IMR-90 (cell line): ENCODE results near the gene SSPN. TPM values are rescaled to one million over a fixed set of nuclear protein-coding genes. Genes with fewer than 3 reads are reported as not detected.

ENCODE experiments used
- ATAC-seq: fragments of 200-7000 bp; cut with Tn5 transposase; 2 replicates; pipeline ENCODE4 v1.9.1; 2020; ENCODE audit warnings: low read depth, mild to moderate bottlenecking, moderate library complexity
- BruUV-seq: library from RNA; stranded (reverse); fragments of 400-500 nt; replicated peaks from 2 replicates; lab custom pipeline; 2021; lab: Mats Ljungman, UMichigan
- CTCF ChIA-PET: fragments of 300-600 bp; formaldehyde crosslinking; extraction: SDS; loops from one replicate; lab custom pipeline; 2021; ENCODE audit warnings: antibody characterized with exemption; lab: Yijun Ruan, JAX
- POLR2A ChIA-PET: fragments of 300-600 bp; sonication (Branson Sonifier 250); formaldehyde crosslinking; loops from one replicate; lab custom pipeline; 2022; ENCODE audit warnings: antibody characterized with exemption; ENCODE audit not compliant: unreplicated experiment; lab: Charles Lee
- DNase-seq: peaks from one replicate; pipeline ENCODE4 v3.0.0; 2013
- H2AFZ ChIP-seq: replicated peaks from 2 replicates; pipeline ENCODE3; 2013; ENCODE audit warnings: low read length, mild to moderate bottlenecking; ENCODE audit not compliant: poor library complexity
- H2AK5ac ChIP-seq: 2 replicates; pipeline ENCODE4 v1.6.1; 2013; ENCODE audit warnings: low read depth, low read length, inconsistent platforms
- H2AK9ac ChIP-seq: replicated peaks from 2 replicates; pipeline ENCODE3; 2013; ENCODE audit warnings: mild to moderate bottlenecking, low read depth, low read length, moderate library complexity; ENCODE audit not compliant: poor library complexity
- H2BK120ac ChIP-seq: 2 replicates; pipeline ENCODE4 v1.6.1; 2013; ENCODE audit warnings: low read depth, low read length, inconsistent platforms
- H2BK15ac ChIP-seq: 3 replicates; pipeline ENCODE4 v1.6.1; 2013; ENCODE audit warnings: low read depth, low read length, inconsistent platforms
- H2BK20ac ChIP-seq: 2 replicates; pipeline ENCODE4 v1.6.1; 2013; ENCODE audit warnings: low read depth, mild to moderate bottlenecking, inconsistent platforms, low read length, moderate library complexity
- H2BK5ac ChIP-seq: 2 replicates; pipeline ENCODE4 v1.6.1; 2013; ENCODE audit warnings: mild to moderate bottlenecking, low read depth, low read length, inconsistent platforms; ENCODE audit not compliant: poor library complexity, severe bottlenecking
- H3K14ac ChIP-seq: replicated peaks from 2 replicates; pipeline ENCODE4 v1.6.1; 2013; ENCODE audit warnings: low read depth, low read length, inconsistent platforms
- H3K18ac ChIP-seq: 2 replicates; pipeline ENCODE4 v1.6.1; 2013; ENCODE audit warnings: low read depth, low read length, control low read depth
- H3K23ac ChIP-seq: 2 replicates; pipeline ENCODE4 v1.6.1; 2013; ENCODE audit warnings: low read depth, low read length, inconsistent platforms
- H3K27ac ChIP-seq: 2 replicates; pipeline ENCODE4 v1.5.1; 2013; ENCODE audit warnings: mild to moderate bottlenecking, control low read depth, low read length; ENCODE audit not compliant: insufficient read depth
- H3K27me3 ChIP-seq: 2 replicates; pipeline ENCODE4 v1.6.1; 2013; ENCODE audit warnings: low read length; ENCODE audit not compliant: control insufficient read depth, insufficient read depth
- H3K36me3 ChIP-seq: 2 replicates; pipeline ENCODE4 v1.6.1; 2013; ENCODE audit warnings: low read length, mixed read lengths; ENCODE audit not compliant: control insufficient read depth, insufficient read depth
- H3K4ac ChIP-seq: 2 replicates; pipeline ENCODE4 v1.6.1; 2013; ENCODE audit warnings: low read depth, low read length, inconsistent platforms
- H3K4me1 ChIP-seq: 2 replicates; pipeline ENCODE4 v1.6.1; 2013; ENCODE audit warnings: low read length, mixed read lengths; ENCODE audit not compliant: control insufficient read depth, insufficient read depth
- H3K4me2 ChIP-seq: 2 replicates; pipeline ENCODE4 v1.6.1; 2013; ENCODE audit warnings: low read depth, mild to moderate bottlenecking, control low read depth, low read length, moderate library complexity
- H3K4me3 ChIP-seq: 2 replicates; pipeline ENCODE4 v1.5.1; 2013; ENCODE audit warnings: low read depth, mild to moderate bottlenecking, control low read depth, low read length, moderate library complexity; ENCODE audit not compliant: insufficient read depth
- H3K56ac ChIP-seq: 2 replicates; pipeline ENCODE4 v1.6.1; 2013; ENCODE audit warnings: low read length, inconsistent platforms; ENCODE audit not compliant: insufficient read depth; ENCODE audit errors: extremely low read depth
- H3K79me1 ChIP-seq, 2 experiments: 2 replicates each; pipeline ENCODE4 v1.6.1; 2013; ENCODE audit warnings: low read length in 2 of 2, inconsistent platforms in 1 of 2, low read depth in 1 of 2
- H3K9ac ChIP-seq: 2 replicates; pipeline ENCODE4 v1.6.1; 2013; ENCODE audit warnings: low read depth, low read length, control low read depth
- H3K9me1 ChIP-seq: 2 replicates; pipeline ENCODE4 v1.6.1; 2013; ENCODE audit warnings: low read length, inconsistent platforms; ENCODE audit not compliant: insufficient read depth
- H3K9me3 ChIP-seq: 2 replicates; pipeline ENCODE4 v1.6.1; 2013; ENCODE audit warnings: low read length; ENCODE audit not compliant: control insufficient read depth, insufficient read depth
- H4K20me1 ChIP-seq: 2 replicates; pipeline ENCODE4 v1.6.1; 2013; ENCODE audit warnings: low read length, inconsistent platforms; ENCODE audit not compliant: insufficient read depth
- H4K5ac ChIP-seq: 2 replicates; pipeline ENCODE4 v1.6.1; 2013; ENCODE audit warnings: mild to moderate bottlenecking, low read depth, low read length, control low read depth
- H4K8ac ChIP-seq, 2 experiments: 2 replicates each; pipeline ENCODE4 v1.6.1; 2013; ENCODE audit warnings: low read depth in 2 of 2, low read length in 2 of 2, control low read depth in 1 of 2, inconsistent platforms in 1 of 2
- H4K91ac ChIP-seq: 2 replicates; pipeline ENCODE4 v1.6.1; 2013; ENCODE audit warnings: low read depth, low read length, inconsistent platforms; ENCODE audit not compliant: insufficient read depth
- BHLHE40 ChIP-seq: fragments of 150-350 bp; IDR thresholded peaks from 2 replicates; pipeline ENCODE4 v1.6.1; 2016; ENCODE audit warnings: mild to moderate bottlenecking, low read depth, low read length
- CEBPB ChIP-seq: IDR thresholded peaks from 2 replicates; pipeline ENCODE4 v1.6.1; 2012; ENCODE audit warnings: low read depth, low read length, improper control_type of control experiment
- CHD1 ChIP-seq: IDR thresholded peaks from 2 replicates; pipeline ENCODE4 v1.6.1; 2012; ENCODE audit warnings: low read depth, low read length, improper control_type of control experiment
- FOS ChIP-seq: fragments of 150-350 bp; IDR thresholded peaks from 2 replicates; pipeline ENCODE4 v1.6.1; 2016; ENCODE audit warnings: low read depth, low read length
- MAFK ChIP-seq: IDR thresholded peaks from 2 replicates; pipeline ENCODE4 v1.6.1; 2012; ENCODE audit warnings: low read depth, low read length, improper control_type of control experiment
- MAZ ChIP-seq: IDR thresholded peaks from 2 replicates; pipeline ENCODE4 v1.6.1; 2012; ENCODE audit warnings: low read depth, mild to moderate bottlenecking, low read length, improper control_type of control experiment, moderate library complexity, borderline replicate concordance
- NFE2L2 ChIP-seq: fragments of 150-350 bp; IDR thresholded peaks from 2 replicates; pipeline ENCODE4 v1.6.1; 2016; ENCODE audit warnings: low read depth, mild to moderate bottlenecking, low read length
- RAD21 ChIP-seq: IDR thresholded peaks from 2 replicates; pipeline ENCODE4 v1.6.1; 2012; ENCODE audit warnings: low read length, improper control_type of control experiment
- RFX5 ChIP-seq: IDR thresholded peaks from 2 replicates; pipeline ENCODE4 v1.8.0; 2012; ENCODE audit warnings: low read depth, mild to moderate bottlenecking, low read length, moderate library complexity
- WGBS, 2 experiments: methylation state at CpG; one replicate each; pipeline versions ENCODE4 v1.1.5 to v1.1.7; 2013; ENCODE audit warnings: missing lambda C conversion rate in 2 of 2; ENCODE audit not compliant: insufficient read length in 1 of 2; ENCODE audit errors: extremely low coverage in 2 of 2; 5-methylcytosine and 5-hydroxymethylcytosine counted together
- dilution Hi-C: fragments of 300-500 bp; cut with HindIII; formaldehyde crosslinking; loops from one replicate; pipeline ENCODE4 v1.14.3; 2018; ENCODE audit warnings: low sequenced_read_pairs; ENCODE audit not compliant: unreplicated experiment
- in situ Hi-C: fragments of 300-500 bp; cut with MboI; formaldehyde crosslinking; loops from 3 replicates; pipeline ENCODE4 v1.14.3; 2019; ENCODE audit warnings: low sequenced_read_pairs, inconsistent platforms, mixed read lengths
- intact Hi-C: fragments of 100-400 bp; cut with micrococcal nuclease; formaldehyde crosslinking; loops from 2 replicates; pipeline ENCODE4 v1.10.0; 2022
- polyA plus RNA-seq, 3 experiments: library from polyadenylated mRNA; depleted of rRNA; stranded (reverse); fragments of >200 nt; gene quantifications; 2 replicates each; pipeline ENCODE4 v1.2.3, GENCODE V29; 2012; ENCODE audit warnings: low replicate concordance in 1 of 3
- total RNA-seq: library from RNA; depleted of rRNA; stranded (reverse); fragments of >200 nt; gene quantifications from 2 replicates; pipeline ENCODE4 v1.2.3, GENCODE V29; 2012
- TF ChIP-seq, protein P1 (sequence below): fragments of 150-350 bp; IDR thresholded peaks from 2 replicates; pipeline ENCODE4 v1.6.1; 2017; ENCODE audit warnings: mild to moderate bottlenecking, antibody characterized with exemption, low read length, low read depth
- TF ChIP-seq, protein P2 (sequence below): conservative IDR thresholded peaks from 2 replicates; pipeline ENCODE4 v1.5.1; 2012; ENCODE audit warnings: mild to moderate bottlenecking, low read depth, low read length, improper control_type of control experiment
- TF ChIP-seq, protein P3 (sequence below): fragments of 150-350 bp; IDR thresholded peaks from 2 replicates; pipeline ENCODE4 v1.6.1; 2016; ENCODE audit warnings: low read depth, mild to moderate bottlenecking, low read length, moderate library complexity, borderline replicate concordance

SSPN gene
- total and polyA plus RNA-seq, 2 of the 4 experiments (the other 2 are of a cell fraction), result 3.5 to 5.6 TPM

- no peaks in the 10 kb centered on the region for H4K20me1 ChIP-seq
- peak overlapping the region; percentile 75 for H3K23ac ChIP-seq
- peaks cover 18% of the 10 kb centered on the region for H3K4me1 ChIP-seq
- no peak overlapping the region for H3K4me3 ChIP-seq
- H3K79me1 ChIP-seq, result no peaks in the 10 kb centered on the region
- dilution Hi-C loops (no loop called here), in situ Hi-C loops (no loop called here), intact Hi-C loops (loop anchor here (1.0 to 2.0 kb wide), 3 partner anchors 64 to 153 kb away; no protein-coding TSS in a partner anchor)
- H4K91ac ChIP-seq, result peak overlapping the region; percentile 49
- no TSS peak for BruUV-seq
- peaks cover 12% of the 10 kb centered on the region for H3K9me1 ChIP-seq
- H2BK120ac ChIP-seq, result peak overlapping the region; percentile 85
- H3K4ac ChIP-seq, result peak overlapping the region; percentile 86
- peak overlapping the region; percentile 64 for H2BK20ac ChIP-seq
- H2AFZ ChIP-seq, result peak overlapping the region; percentile 82
- peak overlapping the region; percentile 39; the same call in 2 of the 3 replicates for H2BK15ac ChIP-seq
- H3K27me3 ChIP-seq, result no peaks in the 10 kb centered on the region
- no peaks in the 10 kb centered on the region for H3K9me3 ChIP-seq
- DNase-seq (peak; percentile 100), ATAC-seq (peak; percentile 96)
- CTCF ChIA-PET, result interaction anchor here (1.6 kb wide), 1 partner anchor 81 kb away, joined by 3 read pairs; no protein-coding TSS in a partner anchor
- H4K8ac ChIP-seq, result peak overlapping the region; percentile 5 to 71; a peak in 3 of 4 replicates
- no peaks in the 10 kb centered on the region for H3K36me3 ChIP-seq
- peak overlapping the region; percentile 84 for H3K14ac ChIP-seq
- peak overlapping the region; percentile 23 for H3K9ac ChIP-seq
- H2AK5ac ChIP-seq, result peak overlapping the region; percentile 44
- peak overlapping the region; percentile 65 for H4K5ac ChIP-seq
- POLR2A ChIA-PET, result interaction anchor here (0.6 kb wide), 1 partner anchor 900 kb away, joined by 3 read pairs; no protein-coding TSS in a partner anchor
- peak overlapping the region; percentile 73 for H2BK5ac ChIP-seq
- peak overlapping the region; percentile 46 for H3K18ac ChIP-seq
- 16% methylated on average over 4 of the region's 13 CpGs; no CpG with 5 or more reads in 1 of the 2 experiments for WGBS, 2 experiments
- peak overlapping the region; percentile 47; the same call in 1 of the 2 replicates for H3K4me2 ChIP-seq
- 0 out of 2 replicates have a peak overlapping the region, but pooled peaks have one; percentile 16 for H3K56ac ChIP-seq
- H2AK9ac ChIP-seq, result peak overlapping the region; percentile 57
- H3K27ac ChIP-seq, result peak overlapping the region; percentile 80
- TF ChIP-seq RFX5, result no peak
- TF ChIP-seq, protein P1, sequence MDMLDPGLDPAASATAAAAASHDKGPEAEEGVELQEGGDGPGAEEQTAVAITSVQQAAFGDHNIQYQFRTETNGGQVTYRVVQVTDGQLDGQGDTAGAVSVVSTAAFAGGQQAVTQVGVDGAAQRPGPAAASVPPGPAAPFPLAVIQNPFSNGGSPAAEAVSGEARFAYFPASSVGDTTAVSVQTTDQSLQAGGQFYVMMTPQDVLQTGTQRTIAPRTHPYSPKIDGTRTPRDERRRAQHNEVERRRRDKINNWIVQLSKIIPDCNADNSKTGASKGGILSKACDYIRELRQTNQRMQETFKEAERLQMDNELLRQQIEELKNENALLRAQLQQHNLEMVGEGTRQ, result no peak
- TF ChIP-seq, protein P2, sequence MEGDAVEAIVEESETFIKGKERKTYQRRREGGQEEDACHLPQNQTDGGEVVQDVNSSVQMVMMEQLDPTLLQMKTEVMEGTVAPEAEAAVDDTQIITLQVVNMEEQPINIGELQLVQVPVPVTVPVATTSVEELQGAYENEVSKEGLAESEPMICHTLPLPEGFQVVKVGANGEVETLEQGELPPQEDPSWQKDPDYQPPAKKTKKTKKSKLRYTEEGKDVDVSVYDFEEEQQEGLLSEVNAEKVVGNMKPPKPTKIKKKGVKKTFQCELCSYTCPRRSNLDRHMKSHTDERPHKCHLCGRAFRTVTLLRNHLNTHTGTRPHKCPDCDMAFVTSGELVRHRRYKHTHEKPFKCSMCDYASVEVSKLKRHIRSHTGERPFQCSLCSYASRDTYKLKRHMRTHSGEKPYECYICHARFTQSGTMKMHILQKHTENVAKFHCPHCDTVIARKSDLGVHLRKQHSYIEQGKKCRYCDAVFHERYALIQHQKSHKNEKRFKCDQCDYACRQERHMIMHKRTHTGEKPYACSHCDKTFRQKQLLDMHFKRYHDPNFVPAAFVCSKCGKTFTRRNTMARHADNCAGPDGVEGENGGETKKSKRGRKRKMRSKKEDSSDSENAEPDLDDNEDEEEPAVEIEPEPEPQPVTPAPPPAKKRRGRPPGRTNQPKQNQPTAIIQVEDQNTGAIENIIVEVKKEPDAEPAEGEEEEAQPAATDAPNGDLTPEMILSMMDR, result 0 out of 2 replicates have a peak, but pooled peaks have one; percentile 16
- peak; percentile 51; the same call in 1 of the 2 replicates for TF ChIP-seq BHLHE40
- peak; percentile 68; the same call in 1 of the 2 replicates for TF ChIP-seq NFE2L2
- peak; percentile 31; the same call in 1 of the 2 replicates for TF ChIP-seq RAD21
- peak; percentile 32 for TF ChIP-seq MAFK
- TF ChIP-seq MAZ, result peak; percentile 75
- TF ChIP-seq CEBPB, result peak; percentile 99
- TF ChIP-seq CHD1, result no peak
- TF ChIP-seq, protein P3, sequence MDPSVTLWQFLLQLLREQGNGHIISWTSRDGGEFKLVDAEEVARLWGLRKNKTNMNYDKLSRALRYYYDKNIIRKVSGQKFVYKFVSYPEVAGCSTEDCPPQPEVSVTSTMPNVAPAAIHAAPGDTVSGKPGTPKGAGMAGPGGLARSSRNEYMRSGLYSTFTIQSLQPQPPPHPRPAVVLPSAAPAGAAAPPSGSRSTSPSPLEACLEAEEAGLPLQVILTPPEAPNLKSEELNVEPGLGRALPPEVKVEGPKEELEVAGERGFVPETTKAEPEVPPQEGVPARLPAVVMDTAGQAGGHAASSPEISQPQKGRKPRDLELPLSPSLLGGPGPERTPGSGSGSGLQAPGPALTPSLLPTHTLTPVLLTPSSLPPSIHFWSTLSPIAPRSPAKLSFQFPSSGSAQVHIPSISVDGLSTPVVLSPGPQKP, result no peak
- peak; percentile 99 for TF ChIP-seq FOS
These were observed 79.3 kb downstream of the SSPN start for GRCh38 chr12:26274441-26275312.
